C4-2B (cell line): Measurements from ENCODE around the gene TBX4.
"Not testable (repeated sequence)": the region's sequence is repeated elsewhere in the genome, so short reads cannot be mapped to it uniquely, and the experiment has no call there.

ENCODE experiments used
- H3K27ac ChIP-seq: fragments of 450-650 bp; 2 replicates; pipeline ENCODE4 v1.5.1; 2017
- ZFX ChIP-seq: fragments of 450-650 bp; IDR thresholded peaks from 2 replicates; pipeline ENCODE4 v1.6.1; 2017
- TF ChIP-seq, protein P1 (sequence below): fragments of 450-650 bp; conservative IDR thresholded peaks from 2 replicates; pipeline ENCODE4 v1.5.1; 2017; ENCODE audit warnings: mild to moderate bottlenecking

Gene TBX4

DNA sequence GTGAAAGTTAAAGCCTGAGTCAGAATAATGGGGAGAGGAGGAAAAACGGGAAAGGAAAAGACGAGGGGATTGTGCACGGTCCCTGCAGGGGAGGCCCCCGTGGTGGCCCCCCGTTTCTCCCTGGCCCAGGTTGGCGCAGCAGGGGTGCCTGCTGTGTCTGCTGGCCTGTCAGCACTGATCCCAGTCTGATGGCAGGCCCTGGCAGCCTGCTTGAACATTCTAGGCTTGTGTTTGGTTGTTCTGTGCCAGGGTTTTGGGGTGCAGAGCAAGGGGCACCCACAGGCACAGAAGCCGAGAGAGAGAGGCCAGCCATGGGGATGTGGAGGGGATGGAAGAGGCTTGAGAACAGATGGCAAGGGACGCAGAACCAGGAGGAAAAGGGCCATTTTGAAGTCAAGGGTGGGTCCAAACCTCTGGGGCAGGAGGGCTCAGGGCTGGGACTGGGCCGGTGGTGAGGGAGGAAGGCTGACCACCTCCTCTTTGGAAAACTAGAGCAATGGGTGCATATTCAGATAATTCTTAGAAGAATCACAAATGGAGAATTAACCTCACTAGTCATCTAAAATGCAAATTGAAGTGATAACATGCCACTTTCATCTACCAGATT is 35.9 kb downstream of the TBX4 start:
- no peak overlapping the region for H3K27ac ChIP-seq
- TF ChIP-seq, protein P1, sequence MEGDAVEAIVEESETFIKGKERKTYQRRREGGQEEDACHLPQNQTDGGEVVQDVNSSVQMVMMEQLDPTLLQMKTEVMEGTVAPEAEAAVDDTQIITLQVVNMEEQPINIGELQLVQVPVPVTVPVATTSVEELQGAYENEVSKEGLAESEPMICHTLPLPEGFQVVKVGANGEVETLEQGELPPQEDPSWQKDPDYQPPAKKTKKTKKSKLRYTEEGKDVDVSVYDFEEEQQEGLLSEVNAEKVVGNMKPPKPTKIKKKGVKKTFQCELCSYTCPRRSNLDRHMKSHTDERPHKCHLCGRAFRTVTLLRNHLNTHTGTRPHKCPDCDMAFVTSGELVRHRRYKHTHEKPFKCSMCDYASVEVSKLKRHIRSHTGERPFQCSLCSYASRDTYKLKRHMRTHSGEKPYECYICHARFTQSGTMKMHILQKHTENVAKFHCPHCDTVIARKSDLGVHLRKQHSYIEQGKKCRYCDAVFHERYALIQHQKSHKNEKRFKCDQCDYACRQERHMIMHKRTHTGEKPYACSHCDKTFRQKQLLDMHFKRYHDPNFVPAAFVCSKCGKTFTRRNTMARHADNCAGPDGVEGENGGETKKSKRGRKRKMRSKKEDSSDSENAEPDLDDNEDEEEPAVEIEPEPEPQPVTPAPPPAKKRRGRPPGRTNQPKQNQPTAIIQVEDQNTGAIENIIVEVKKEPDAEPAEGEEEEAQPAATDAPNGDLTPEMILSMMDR = no peak
- no peak for TF ChIP-seq ZFX

- no peak overlapping the region for H3K27ac ChIP-seq
- no peak for TF ChIP-seq ZFX
- TF ChIP-seq, protein P1 = no peak
These were observed 36.9 kb downstream of the TBX4 start for GRCh38 chr17:61488878-61489718.

- no peak for TF ChIP-seq ZFX
- TF ChIP-seq, protein P1 = no peak
- no peak overlapping the region for H3K27ac ChIP-seq
These were observed 37.7 kb downstream of the TBX4 start for GRCh38 chr17:61489719-61490490.

DNA sequence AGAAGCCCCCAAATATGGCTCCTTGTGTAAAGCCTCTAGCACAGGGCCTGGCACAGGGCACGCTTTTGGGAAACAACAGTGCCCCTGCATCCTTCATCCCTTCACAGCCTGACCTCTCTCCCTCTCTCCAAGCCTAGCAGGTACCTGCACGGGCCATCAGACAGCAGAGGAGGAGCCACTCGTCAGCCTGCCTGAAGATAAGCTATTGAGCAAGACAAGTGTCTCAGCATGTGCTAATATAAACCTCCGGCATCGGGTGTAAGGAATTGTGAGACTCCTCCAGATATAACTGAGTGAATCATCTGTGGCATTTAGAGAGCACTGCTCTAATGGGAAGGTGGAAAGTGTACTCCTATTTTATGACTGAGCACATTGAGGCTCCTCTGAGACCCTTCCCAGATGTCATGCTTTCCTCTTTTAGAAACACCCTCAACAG is 38.3 kb downstream of the TBX4 start:
- TF ChIP-seq ZFX = no peak
- TF ChIP-seq, protein P1 = no peak
- no peak overlapping the region for H3K27ac ChIP-seq

- TF ChIP-seq, protein P1 = no peak
- TF ChIP-seq ZFX = no peak
- H3K27ac ChIP-seq = no peak overlapping the region
These were observed 39.8 kb downstream of the TBX4 start for GRCh38 chr17:61491981-61492380.

GRCh38 chr17:61492759-61493526 is 40.7 kb downstream of the TBX4 start:
- H3K27ac ChIP-seq = no peak overlapping the region
- TF ChIP-seq, protein P1 = no peak
- TF ChIP-seq ZFX = no peak

DNA sequence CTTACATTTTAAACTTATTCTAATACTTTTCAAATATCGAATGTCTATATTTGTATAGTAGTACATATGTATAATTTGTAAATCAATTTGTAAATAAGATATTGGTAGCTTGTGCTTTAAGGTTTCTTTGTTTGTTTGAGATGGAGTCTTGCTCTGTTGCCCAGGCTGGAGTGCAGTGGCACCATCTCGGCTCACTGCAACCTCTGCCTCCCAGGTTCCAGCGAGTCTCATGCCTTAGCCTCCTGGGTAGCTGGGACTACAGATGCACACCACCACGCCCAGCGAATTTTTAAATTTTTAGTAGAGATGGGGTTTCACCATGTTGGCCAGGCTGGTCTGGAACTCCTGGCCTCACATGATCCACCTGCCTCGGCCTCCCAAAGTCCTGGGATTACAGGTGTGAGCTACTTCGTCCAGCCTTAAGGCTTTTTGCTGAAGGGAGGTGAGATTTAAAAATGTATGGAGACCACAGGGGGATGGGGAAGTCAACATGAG is 41.7 kb downstream of the TBX4 start:
- H3K27ac ChIP-seq = not testable (repeated sequence)
